Transverse colon (tissue), 4 donors: Measurements from ENCODE around the gene PCSK7. TPM values are rescaled to one million over a fixed set of nuclear protein-coding genes. Genes with fewer than 3 reads are reported as not detected.

Experiments
- DNase-seq: peaks from one replicate; pipeline ENCODE4 v3.0.0-alpha.2; 2019
- H3K27ac ChIP-seq, 4 donors: fragments of 200-600 bp; sonication (generic); 2 replicates each; pipeline ENCODE4 v1.5.1; 2016 to 2018; ENCODE audit warnings: inconsistent platforms in 4 of 4
- H3K27me3 ChIP-seq: fragments of 200-600 bp; sonication (generic); 2 replicates; pipeline ENCODE4 v1.5.1; 2017; ENCODE audit warnings: inconsistent platforms
- H3K36me3 ChIP-seq, 4 donors: fragments of 200-600 bp; sonication (generic); 2 replicates each; pipeline ENCODE4 v1.5.1; 2017 to 2019; ENCODE audit warnings: inconsistent platforms in 4 of 4
- H3K4me1 ChIP-seq, 4 donors: fragments of 200-600 bp; sonication (generic); 2 replicates each; pipeline ENCODE4 v1.5.1; 2017 to 2020; ENCODE audit warnings: inconsistent platforms in 4 of 4
- H3K4me3 ChIP-seq, 4 donors: fragments of 200-600 bp; sonication (generic); 1 replicate in 1 of 4; 2 replicates in 3 of 4; pipeline versions ENCODE4 v1.5.1 to v1.6.1; 2017 to 2019; ENCODE audit warnings: inconsistent platforms in 4 of 4
- H3K9me3 ChIP-seq, 2 donors: fragments of 200-600 bp; sonication (generic); 2 replicates each; pipeline ENCODE4 v1.5.1; 2017 to 2019; ENCODE audit warnings: inconsistent platforms in 2 of 2
- CTCF ChIP-seq, 5 experiments: fragments of 200-600 bp in 3 of 5; fragments of 450-650 bp in 2 of 5; sonication (generic) in 3 of 5; IDR thresholded peaks; 1 replicate in 2 of 5; 2 replicates in 3 of 5; pipeline ENCODE4 v1.5.1; 2016 to 2017; ENCODE audit warnings: antibody characterized with exemption in 5 of 5, inconsistent platforms in 3 of 5, mild to moderate bottlenecking in 2 of 5, moderate library complexity in 1 of 5
- EP300 ChIP-seq: sonication (generic); formaldehyde crosslinking; IDR thresholded peaks from one replicate; pipeline ENCODE4 v1.6.1; 2017; ENCODE audit warnings: antibody characterized with exemption, low read depth
- POLR2A ChIP-seq: fragments of 450-650 bp; IDR thresholded peaks from one replicate; pipeline ENCODE4 v1.6.1; 2016; ENCODE audit warnings: antibody characterized with exemption, mild to moderate bottlenecking, moderate library complexity
- POLR2AphosphoS5 ChIP-seq, 3 donors: sonication (generic); formaldehyde crosslinking; IDR thresholded peaks; one replicate each; pipeline ENCODE4 v1.6.1; 2016; ENCODE audit warnings: antibody characterized with exemption in 3 of 3
- WGBS, 2 donors: methylation state at CpG; one replicate each; pipeline ENCODE4 v1.1.5; 2018; ENCODE audit warnings: low coverage in 1 of 2; 5-methylcytosine and 5-hydroxymethylcytosine counted together
- in situ Hi-C, 4 donors: fragments of 200-750 bp; cut with MboI; loops; one replicate each; pipeline versions ENCODE4 v1.15.0 to v1.15.1; 2017; ENCODE audit warnings: low sequenced_read_pairs in 3 of 4, low pct_ligation_motif_present in 1 of 4, low pct_unique_long_range_greater_than_20kb in 1 of 4
- intact Hi-C: fragments of 100-400 bp; cut with DNase I; formaldehyde crosslinking; loops from one replicate; pipeline ENCODE4 v1.15.1; 2023; ENCODE audit warnings: low total_unique reads
- total RNA-seq, 4 donors: library from RNA; depleted of rRNA; stranded (reverse); fragments of >200 nt; gene quantifications; one replicate each; pipeline ENCODE4 v1.1.0, GENCODE V29; 2016

The PCSK7 gene
- total RNA-seq, 4 donors from 2014 or later = 182 to 432 (median 204) TPM

GRCh38 chr11:117181586-117182550 lies 50.0 kb downstream of the PCSK7 start:
- Histone ChIP-seq H3K36me3 (peaks cover 0 to 5% (median 0%) of the 10 kb centered on the region in 4 donors), H3K27me3 (no peaks in the 10 kb centered on the region), H3K4me1 (peaks cover 12 to 44% (median 29%) of the 10 kb centered on the region in 4 donors), H3K27ac (no peak overlapping the region), H3K4me3 (no peak overlapping the region), H3K9me3 (no peaks in the 10 kb centered on the region)
- in situ Hi-C loops (loop anchor here in 1 of 4 donors (5.0 kb wide), 1 partner anchor 45 kb away; no protein-coding TSS in a partner anchor), intact Hi-C loops (loop anchor here (5.0 kb wide), 1 partner anchor 45 kb away; no protein-coding TSS in a partner anchor)
- no peak for DNase-seq
- WGBS, 2 donors = 90% methylated on average over 15 of the region's 22 CpGs; no CpG with 5 or more reads in 1 of the 2 donors
- TF ChIP-seq CTCF (IDR thresholded peaks at IDR 0.05) (peak in 1 of 5 experiments; percentile 41), POLR2A (no peak)

GRCh38 chr11:117180661-117181585 lies 51.0 kb downstream of the PCSK7 start:
- in situ Hi-C loops (loop anchor here in 1 of 4 donors (5.0 kb wide), 1 partner anchor 46 kb away; no protein-coding TSS in a partner anchor), intact Hi-C loops (loop anchor here (5.0 kb wide), 1 partner anchor 46 kb away; no protein-coding TSS in a partner anchor)
- Histone ChIP-seq H3K4me1 (peaks cover 12 to 37% (median 29%) of the 10 kb centered on the region in 4 donors), H3K27ac (peak overlapping the region; percentile 42 to 98 (median 98)), H3K4me3 (peak overlapping the region in 1 of 4 donors; percentile 83), H3K36me3 (peaks cover 0 to 5% (median 0%) of the 10 kb centered on the region in 4 donors), H3K9me3 (no peaks in the 10 kb centered on the region), H3K27me3 (no peaks in the 10 kb centered on the region)
- DNase-seq = peak; percentile 87
- 45% methylated on average over 19 of the region's 22 CpGs; no CpG with 5 or more reads in 1 of the 2 donors for WGBS, 2 donors
- peak; percentile 58 to 94 (median 73) for TF ChIP-seq CTCF (IDR thresholded peaks at IDR 0.05)
- peak in 1 of 3 donors; percentile 40 for TF ChIP-seq POLR2AphosphoS5 (IDR thresholded peaks at IDR 0.05)
- no peak for TF ChIP-seq EP300

GRCh38 chr11:117180020-117180419 lies 51.9 kb downstream of the PCSK7 start:
- intact Hi-C loops (loop anchor here (5.0 kb wide), 1 partner anchor 47 kb away; no protein-coding TSS in a partner anchor), in situ Hi-C loops (loop anchor here in 1 of 4 donors (5.0 kb wide), 1 partner anchor 47 kb away; no protein-coding TSS in a partner anchor)
- peak overlapping the region; percentile 83 to 95 (median 88) for H3K4me3 ChIP-seq
- H3K27me3 ChIP-seq = no peaks in the 10 kb centered on the region
- H3K36me3 ChIP-seq = peaks cover 0 to 5% (median 0%) of the 10 kb centered on the region in 4 donors
- peak overlapping the region; percentile 95 to 98 (median 98) for H3K27ac ChIP-seq
- H3K4me1 ChIP-seq = peaks cover 12 to 37% (median 29%) of the 10 kb centered on the region in 4 donors
- 24 to 26% methylated on average over 3 to 4 of the region's 4 CpGs for whole genome bisulfite sequencing, 2 donors
- H3K9me3 ChIP-seq = no peaks in the 10 kb centered on the region
- DNase-seq = no peak
- no peak for TF ChIP-seq CTCF (IDR thresholded peaks at IDR 0.05)
- TF ChIP-seq POLR2A = no peak
- no peak for TF ChIP-seq EP300
- TF ChIP-seq POLR2AphosphoS5 (IDR thresholded peaks at IDR 0.05) = no peak
